Measurements from ENCODE around the gene ZNF784.
A peak's percentile ranks its signal among the peaks of the same experiment; 100 is the strongest.

- TF ChIP-seq CTCF (IDR thresholded peaks at IDR 0.05) (peak in 1 of 7 experiments; percentile 7), POLR2A (IDR thresholded peaks at IDR 0.05) (peak in 2 of 3 donors; percentile 29 to 45)
Observed at GRCh38 chr19:55580628-55581144, 43.7 kb downstream of the ZNF784 start, which contains the start of gene ZNF579.
